ENCODE measurements around the gene CD3E.

Gene CD3E

DNA sequence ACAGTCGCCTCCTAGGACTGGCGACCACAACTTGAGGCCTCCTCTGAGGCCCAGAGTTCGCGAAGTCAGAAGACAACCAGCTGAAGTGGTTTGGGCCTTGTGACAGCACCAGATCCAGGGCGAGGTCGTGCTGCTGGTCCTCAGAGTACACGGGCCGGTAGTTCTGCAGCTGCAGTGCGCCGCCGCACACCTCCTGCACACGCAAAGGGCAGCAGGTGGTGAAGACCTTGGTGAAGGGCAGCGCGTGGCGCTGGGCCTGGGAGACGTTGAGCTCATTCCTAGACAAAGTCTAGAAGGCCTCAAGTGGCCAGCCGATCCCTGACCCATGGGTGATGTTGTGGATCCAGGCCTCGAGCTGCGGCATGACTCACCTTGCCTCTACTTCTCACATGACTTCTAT is 18.2 kb downstream of the CD3E start:
- no peak for DNase-seq (ENCODE audit: low read depth in 2 of 2)

DNA sequence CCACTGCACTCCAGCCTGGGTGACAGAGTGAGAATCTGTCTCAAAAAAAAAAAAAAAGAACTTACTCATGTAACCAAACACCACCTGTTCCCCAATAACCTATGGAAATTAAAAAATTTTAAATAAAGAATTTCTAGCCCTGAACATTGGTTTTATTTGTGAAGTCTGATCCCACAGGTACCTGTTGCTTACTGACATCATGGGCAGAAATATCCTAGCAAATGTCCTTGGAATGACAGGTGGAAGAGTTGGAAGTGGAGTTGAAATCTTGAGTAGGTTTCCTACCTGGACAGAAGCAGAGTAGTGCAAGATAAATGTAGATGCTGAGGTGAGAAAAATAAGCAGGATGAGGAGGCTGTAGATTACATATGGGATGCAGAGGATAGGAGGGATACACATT is 20.8 kb downstream of the CD3E start:
- DNase-seq (ENCODE audit: low read depth in 2 of 2): no peak

DNA sequence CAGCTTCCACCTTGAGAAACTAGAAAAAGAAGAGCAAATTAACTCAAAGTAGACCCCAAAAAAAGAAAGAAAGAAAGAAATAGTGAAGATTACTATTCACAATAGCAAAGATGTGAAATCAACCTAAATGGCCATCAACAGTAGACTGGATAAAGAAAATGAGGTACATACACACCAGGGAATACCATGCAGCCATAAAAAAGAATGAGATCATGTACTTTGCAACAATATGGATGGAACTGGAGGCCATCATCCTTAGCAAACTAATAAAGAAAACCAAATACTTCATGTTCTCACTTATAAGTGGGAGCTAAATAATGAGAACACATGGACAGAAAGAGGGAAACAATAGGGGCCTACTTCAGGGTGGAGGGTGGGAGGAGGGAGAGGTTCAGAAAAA is 24.2 kb downstream of the CD3E start:
- no peak for DNase-seq (ENCODE audit: low read depth in 2 of 2)

DNA sequence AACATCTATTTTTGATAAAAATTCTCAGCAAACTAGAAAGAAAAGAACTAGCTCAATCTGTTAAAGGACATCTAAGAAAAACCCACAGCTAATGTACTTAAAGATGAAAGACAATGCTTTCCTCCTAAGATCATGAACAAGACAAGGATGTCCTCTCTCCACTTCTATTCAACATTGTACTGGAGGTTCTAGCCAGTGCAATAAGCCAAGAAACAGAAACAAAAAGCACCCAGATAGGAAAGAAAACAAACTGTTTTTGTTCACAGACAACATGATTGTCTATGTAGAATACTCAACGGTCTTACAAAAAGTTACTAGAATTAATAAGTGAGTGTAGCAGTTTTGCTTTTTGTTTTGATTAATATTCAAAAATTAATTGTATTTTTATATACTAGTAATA is 30.2 kb downstream of the CD3E start:
- no peak for DNase-seq (ENCODE audit: low read depth in 2 of 2)

DNA sequence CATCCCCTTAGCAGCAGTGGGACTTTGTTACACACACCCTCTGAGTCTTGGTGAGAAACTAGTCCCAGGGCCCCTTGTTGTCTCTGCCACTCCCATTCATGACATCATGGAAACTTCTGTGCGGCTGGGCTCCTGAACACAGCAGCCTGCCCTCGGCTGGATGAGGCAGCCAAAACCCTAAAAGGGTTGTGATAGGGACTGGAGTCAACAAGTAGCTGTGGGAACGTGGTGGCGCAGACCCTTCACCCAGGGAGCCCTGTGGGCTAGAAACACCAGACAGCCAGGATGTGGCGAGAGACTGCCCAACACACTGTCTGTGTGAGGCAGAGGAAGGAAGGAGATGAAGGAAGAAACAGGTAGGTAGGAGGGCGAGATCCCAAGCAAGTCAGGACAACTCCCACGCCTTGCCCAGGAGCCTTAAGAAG is 34.1 kb downstream of the CD3E start:
- peak; percentile 78 to 80 for DNase-seq (ENCODE audit: low read depth in 2 of 2)

DNA sequence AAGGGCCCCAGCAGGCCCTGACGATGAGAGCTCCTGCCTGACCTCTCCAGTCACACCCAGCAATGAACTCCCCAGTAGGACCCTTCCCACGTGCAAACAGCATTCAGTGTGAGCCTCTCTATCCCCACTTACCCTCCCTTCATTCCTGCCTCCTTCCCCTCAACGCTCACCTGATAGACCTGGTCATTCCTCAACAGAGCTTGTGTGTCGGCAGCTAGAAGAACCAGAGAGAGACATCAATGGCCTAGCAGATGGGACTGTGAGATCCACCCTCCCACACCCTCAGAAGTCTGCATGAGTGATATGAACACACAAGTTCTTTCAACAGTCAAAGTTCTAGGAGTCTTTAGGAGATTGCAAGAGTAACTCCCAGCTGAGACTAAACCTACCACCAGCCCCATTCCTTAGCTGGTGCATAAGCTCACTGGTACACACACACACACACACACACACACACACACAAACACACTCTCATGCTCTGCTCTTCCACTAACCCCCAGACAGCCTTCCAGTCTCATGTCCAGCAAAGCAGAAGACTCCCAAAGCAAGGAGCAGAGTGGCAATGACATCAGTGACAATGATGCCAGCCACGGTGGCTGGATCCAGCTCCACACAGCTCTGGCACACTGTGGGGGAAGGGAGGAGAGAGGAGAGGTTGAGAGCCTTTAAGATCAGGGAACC is 34.9 kb downstream of the CD3E start:
- no peak for DNase-seq (ENCODE audit: low read depth in 2 of 2)

DNA sequence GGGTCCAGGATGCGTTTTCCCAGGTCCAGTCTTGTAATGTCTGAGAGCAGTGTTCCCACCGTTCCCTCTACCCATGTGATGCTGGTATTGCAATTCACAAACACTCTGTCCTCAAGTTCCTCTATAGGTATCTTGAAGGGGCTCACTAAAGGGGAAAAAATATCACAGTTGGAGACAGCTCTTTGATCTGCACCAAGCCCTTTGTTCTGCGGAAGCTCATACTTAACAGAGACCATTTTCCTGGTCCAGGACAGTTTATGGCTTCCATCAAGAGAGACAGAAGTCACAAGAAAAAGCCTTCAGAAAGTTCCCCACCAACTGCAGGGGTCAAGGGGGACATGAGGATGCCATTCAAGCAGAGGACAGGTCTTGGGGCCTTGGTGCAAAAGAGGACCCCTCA is 35.9 kb downstream of the CD3E start:
- DNase-seq (ENCODE audit: low read depth in 2 of 2): no peak

DNA sequence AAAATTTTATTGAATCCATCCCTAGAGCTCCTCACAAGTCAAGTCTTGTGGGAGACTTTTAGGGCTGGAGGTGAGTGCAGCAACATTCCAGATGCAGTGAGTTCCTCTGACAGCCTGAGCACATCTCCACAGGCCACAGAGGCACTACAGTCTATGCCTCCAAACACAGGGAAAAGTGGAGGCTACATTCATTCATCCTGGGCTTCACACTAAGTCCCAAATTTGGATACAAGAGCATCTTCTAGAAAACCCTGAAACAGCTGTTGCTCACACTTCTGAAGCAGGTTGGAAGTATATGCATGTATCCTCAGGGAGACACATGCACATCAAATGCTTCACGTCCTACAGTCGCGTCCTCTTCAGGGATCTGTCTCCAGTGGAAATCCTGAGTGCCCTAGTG is 36.7 kb downstream of the CD3E start:
- DNase-seq (ENCODE audit: low read depth in 2 of 2): no peak

DNA sequence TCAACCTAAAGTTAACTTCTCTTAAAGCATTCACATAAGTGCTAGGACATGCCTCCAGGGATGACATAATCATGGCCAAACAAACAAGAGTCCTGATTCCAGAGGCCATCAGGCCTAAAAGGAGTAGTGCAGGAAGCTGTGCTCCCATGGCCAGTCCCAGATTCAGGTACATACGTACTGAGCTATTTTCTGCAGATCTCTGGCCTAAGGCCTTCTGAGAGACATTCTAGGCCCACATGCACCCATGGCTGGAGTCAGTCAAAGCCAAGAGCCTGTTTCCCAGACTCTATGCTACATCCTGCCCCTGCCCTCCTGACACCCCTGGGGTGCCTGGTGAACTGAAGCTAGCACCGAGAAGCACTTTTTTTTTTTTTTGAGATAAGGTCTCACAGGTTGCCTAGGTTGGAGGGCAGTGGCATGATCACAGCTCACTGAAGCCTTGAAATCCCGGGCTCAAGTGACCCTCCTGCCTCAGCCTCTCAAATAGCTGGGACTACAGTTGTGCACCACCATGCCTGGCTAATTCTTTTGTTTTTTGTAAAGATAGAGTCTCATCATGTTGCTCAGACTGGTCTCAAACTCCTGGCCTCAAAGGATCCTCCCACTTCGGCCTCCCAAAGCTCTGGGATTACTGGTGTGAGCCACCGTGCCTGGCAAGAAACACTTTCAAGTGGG is 37.4 kb downstream of the CD3E start:
- no peak for DNase-seq (ENCODE audit: low read depth in 2 of 2)

DNA sequence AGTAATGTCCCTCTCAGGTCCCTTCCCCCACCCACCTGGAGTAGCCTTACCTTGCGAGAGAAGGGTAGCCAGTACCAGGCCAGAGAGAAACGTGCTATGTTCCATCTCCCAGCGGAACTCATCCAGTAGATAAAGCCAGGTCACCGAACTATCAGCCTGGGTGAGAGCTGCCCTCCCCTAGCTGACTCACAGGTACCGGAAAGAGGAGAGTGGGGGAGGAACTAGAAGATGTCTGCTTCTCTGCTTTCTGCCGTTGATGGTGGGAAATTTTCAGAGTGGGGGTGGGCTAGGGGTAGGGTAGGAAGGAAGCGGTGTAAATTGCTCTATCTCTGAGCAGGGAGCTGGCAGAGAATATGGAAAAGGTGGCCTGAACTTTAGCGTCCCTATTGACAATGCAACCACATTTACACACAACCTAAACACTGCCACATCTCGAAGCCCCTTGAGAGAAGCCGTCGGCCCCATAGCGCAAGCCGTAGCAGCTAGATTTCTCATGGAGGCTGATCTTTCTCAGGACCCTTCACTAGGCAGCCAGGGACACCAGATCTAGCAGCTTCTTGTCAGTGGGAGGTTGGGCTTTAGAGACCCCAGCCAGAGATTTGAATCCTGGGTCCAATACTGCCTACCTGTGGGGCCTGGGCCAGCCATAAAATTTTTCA is 38.1 kb downstream of the CD3E start, which contains the start of gene CD3D:
Gene CD3D (minus strand): TSS at position 203 of the 659 bp plus-strand sequence. CDS start 98 bp downstream, at position 105.
- peak; percentile 20 to 39 for DNase-seq (ENCODE audit: low read depth in 2 of 2)

DNA sequence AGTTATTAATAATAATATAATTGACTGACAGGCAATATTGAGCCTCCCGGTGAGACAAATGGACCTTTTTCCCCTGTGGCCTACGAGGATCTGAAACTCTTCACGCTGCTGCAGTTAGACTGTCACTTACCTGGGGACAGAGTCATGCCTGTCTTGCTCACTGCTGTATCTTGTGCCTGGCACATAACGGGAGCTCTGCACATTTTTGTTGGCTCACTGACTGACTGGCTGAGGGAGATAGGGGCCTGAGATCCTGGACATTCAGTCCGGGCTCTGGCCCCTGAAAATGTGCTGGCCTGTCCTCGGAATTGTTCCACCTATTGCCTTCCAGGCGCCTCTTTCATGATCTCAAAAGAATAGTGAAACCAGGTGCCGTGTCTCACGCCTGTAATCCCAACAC is 38.7 kb downstream of the CD3E start:
- no peak for DNase-seq (ENCODE audit: low read depth in 2 of 2)

DNA sequence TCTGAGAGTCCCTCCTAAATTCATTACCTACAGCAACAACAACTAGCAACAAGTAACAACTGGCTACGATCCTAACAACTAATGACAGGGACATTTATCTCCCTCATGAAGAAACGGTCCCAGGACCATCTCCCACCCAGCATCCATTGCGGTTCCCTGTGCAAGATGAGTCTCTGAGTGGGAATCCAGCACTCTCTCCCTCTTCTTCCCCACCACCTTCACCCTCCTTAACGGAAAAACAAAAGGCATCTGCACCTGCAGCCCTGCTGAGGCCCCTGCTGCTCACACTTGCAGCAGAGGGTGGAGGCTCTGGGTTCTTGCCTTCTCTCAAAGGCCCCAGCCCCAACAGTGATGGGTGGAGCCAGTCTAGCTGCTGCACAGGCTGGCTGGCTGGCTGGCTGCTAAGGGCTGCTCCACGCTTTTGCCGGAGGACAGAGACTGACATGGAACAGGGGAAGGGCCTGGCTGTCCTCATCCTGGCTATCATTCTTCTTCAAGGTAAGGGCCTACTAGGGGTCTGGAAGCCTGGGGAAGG is 39.5 kb downstream of the CD3E start, which contains the start of gene CD3G:
Gene CD3G (plus strand): TSS at position 364 of the 535 bp plus-strand sequence. CDS start 80 bp downstream, at position 444.
- DNase-seq (ENCODE audit: low read depth in 2 of 2): peak; percentile 48 to 51

DNA sequence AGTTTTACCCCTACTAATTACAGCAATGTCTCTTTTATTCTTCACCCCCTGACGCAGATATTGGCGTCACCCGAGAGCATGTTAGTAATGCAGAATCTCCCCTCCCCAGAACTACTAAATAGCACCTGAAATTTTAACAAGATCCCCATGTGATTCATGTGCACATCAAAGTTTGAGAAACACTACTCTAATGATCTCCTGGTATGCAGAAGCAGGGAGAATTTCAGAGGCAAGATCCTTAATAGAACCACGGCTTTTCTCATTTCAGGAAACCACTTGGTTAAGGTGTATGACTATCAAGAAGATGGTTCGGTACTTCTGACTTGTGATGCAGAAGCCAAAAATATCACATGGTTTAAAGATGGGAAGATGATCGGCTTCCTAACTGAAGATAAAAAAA is 44.9 kb downstream of the CD3E start:
- DNase-seq (ENCODE audit: low read depth in 2 of 2): no peak

DNA sequence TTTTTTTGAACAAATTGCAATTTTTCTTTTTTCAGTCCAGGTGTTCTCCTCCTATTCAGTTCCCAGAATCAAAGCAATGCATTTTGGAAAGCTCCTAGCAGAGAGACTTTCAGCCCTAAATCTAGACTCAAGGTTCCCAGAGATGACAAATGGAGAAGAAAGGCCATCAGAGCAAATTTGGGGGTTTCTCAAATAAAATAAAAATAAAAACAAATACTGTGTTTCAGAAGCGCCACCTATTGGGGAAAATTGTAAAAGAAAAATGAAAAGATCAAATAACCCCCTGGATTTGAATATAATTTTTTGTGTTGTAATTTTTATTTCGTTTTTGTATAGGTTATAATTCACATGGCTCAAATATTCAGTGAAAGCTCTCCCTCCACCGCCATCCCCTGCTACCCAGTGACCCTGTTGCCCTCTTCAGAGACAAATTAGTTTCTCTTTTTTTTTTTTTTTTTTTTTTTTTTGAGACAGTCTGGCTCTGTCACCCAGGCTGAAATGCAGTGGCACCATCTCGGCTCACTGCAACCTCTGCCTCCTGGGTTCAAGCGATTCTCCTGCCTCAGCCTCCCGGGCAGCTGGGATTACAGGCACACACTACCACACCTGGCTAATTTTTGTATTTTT is 48.7 kb downstream of the CD3E start:
- no peak for DNase-seq (ENCODE audit: low read depth in 2 of 2)

DNA sequence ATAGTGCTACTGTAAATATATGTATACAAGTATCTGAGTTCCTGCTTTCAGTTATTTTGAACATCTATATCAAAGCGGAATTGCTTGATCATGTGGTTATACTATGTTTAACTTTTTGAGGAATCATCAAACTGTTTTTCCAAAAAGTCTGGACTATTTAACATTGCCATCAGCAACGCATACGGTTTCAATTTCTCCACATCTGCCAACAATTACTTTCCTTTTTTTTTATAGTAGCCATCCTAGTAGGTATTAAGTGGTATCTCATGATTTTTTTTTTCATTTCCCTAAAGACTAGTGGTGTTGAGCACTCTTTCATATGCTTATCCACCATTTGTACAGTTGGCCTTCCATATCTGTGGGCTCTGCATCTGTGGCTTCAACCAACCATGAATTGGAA is 53.5 kb downstream of the CD3E start:
- DNase-seq (ENCODE audit: low read depth in 2 of 2): no peak

DNA sequence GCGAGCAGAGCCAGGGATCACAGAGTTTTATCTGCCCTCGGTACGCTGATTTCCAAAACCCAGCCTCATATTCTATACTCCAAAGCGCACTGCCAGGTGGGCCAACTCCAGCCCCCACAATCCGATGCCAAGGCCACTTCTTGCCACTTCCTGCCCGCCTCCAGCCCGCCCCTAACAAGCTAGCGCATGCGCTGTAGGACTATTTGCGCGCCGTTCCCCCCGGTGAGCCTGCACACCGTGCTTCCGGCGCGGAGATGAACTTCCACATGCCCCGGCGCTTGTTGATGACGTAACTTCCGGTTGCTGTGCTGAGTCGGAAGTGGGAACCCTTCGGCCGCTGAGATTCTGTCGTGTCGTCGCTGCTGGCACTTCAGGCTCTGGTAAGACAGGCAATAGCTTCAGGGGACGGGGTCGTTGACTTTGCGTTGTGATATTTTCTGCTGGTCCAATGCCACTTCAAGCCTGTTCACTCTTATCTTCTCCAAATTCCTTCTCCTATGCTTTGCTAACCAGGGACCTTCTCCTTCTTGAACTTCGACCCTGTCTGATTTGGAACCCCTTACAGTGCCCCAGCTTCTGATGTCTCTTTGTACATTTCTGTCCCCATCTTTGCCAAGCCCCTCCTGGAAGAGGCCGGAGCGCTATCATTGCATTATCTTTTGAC is 54.9 kb downstream of the CD3E start, which contains the start of gene UBE4A:
Gene UBE4A (plus strand): TSS at position 306 of the 664 bp plus-strand sequence. CDS start 5,481 bp downstream, outside the sequence.
- peak; percentile 95 to 97 for DNase-seq (ENCODE audit: low read depth in 2 of 2)

DNA sequence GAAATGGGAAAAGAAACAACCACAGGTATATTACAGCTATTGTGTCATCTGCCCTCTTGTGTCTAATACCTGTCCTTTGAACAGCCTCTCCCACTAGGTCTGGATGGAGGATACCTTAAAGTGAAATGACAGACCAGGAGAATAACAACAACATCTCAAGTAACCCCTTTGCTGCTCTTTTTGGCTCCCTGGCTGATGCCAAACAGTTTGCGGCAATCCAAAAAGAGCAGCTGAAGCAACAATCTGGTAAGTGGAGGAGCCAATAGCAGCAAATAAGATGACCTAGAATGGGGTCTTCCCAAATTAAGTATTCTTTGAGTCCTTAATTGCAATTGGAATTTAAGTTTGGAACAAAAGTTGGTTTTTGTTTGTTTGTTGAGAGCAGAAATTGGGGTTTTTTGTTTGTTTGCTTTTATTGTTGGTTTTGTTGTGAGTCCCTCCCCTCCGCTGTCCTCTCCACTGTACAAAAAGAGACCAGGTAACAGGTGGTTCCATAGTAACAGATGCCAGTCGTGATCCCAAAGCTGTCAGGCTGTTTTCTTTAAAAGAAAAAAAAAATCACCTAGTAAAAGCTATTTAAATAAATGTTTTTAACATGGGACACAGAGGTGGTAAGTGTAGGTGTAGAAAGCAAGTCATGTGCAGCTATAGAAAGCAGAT is 60.6 kb downstream of the CD3E start:
- DNase-seq (ENCODE audit: low read depth in 2 of 2): no peak
